HL-60 (cell line): Measurements from ENCODE around the gene SPINK2.

Source experiments
- POLR2AphosphoS5 ChIP-seq: IDR thresholded peaks from 2 replicates; pipeline ENCODE4 v1.6.1; 2012; ENCODE audit warnings: low read depth
- TF ChIP-seq, protein P1 (sequence below): IDR thresholded peaks from one replicate; pipeline ENCODE4 v1.5.1; 2011; ENCODE audit warnings: low read length, control low read depth, inconsistent platforms; ENCODE audit not compliant: insufficient read depth
- TF ChIP-seq, protein P2 (sequence below): IDR thresholded peaks from 2 replicates; pipeline ENCODE4 v1.6.1; 2012; ENCODE audit warnings: low read depth; ENCODE audit not compliant: insufficient replicate concordance

DNA sequence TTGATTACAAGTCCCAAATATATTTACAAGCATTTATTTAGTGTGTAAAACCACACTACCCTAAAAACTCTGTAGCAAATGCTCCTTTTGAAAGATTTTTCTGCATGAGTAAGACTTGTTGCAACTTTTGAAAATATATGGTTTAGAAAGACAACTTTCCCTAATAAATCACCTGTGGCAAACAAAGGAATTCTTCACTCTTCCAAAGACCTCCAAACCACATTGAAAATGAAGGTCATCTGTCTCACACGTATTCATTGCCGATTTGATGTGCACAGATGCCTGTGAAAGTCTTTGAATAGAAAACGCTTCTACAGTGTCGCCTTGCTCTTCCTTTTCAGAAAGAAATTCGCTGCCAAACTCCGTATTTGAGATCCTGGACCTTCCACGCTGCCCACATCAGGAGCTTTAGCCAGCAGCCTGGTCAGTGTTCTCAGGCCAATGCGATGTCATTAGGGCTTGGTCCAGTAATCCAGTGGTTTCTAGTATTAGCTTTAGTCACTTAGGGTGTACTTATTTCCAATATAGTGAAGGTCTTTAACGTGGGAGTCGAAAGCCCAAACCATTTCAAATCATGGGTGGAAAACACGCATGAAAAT lies 22.2 kb downstream of the SPINK2 start:
- TF ChIP-seq, protein P1, sequence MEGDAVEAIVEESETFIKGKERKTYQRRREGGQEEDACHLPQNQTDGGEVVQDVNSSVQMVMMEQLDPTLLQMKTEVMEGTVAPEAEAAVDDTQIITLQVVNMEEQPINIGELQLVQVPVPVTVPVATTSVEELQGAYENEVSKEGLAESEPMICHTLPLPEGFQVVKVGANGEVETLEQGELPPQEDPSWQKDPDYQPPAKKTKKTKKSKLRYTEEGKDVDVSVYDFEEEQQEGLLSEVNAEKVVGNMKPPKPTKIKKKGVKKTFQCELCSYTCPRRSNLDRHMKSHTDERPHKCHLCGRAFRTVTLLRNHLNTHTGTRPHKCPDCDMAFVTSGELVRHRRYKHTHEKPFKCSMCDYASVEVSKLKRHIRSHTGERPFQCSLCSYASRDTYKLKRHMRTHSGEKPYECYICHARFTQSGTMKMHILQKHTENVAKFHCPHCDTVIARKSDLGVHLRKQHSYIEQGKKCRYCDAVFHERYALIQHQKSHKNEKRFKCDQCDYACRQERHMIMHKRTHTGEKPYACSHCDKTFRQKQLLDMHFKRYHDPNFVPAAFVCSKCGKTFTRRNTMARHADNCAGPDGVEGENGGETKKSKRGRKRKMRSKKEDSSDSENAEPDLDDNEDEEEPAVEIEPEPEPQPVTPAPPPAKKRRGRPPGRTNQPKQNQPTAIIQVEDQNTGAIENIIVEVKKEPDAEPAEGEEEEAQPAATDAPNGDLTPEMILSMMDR = no peak
- no peak for TF ChIP-seq POLR2AphosphoS5
- TF ChIP-seq, protein P2, sequence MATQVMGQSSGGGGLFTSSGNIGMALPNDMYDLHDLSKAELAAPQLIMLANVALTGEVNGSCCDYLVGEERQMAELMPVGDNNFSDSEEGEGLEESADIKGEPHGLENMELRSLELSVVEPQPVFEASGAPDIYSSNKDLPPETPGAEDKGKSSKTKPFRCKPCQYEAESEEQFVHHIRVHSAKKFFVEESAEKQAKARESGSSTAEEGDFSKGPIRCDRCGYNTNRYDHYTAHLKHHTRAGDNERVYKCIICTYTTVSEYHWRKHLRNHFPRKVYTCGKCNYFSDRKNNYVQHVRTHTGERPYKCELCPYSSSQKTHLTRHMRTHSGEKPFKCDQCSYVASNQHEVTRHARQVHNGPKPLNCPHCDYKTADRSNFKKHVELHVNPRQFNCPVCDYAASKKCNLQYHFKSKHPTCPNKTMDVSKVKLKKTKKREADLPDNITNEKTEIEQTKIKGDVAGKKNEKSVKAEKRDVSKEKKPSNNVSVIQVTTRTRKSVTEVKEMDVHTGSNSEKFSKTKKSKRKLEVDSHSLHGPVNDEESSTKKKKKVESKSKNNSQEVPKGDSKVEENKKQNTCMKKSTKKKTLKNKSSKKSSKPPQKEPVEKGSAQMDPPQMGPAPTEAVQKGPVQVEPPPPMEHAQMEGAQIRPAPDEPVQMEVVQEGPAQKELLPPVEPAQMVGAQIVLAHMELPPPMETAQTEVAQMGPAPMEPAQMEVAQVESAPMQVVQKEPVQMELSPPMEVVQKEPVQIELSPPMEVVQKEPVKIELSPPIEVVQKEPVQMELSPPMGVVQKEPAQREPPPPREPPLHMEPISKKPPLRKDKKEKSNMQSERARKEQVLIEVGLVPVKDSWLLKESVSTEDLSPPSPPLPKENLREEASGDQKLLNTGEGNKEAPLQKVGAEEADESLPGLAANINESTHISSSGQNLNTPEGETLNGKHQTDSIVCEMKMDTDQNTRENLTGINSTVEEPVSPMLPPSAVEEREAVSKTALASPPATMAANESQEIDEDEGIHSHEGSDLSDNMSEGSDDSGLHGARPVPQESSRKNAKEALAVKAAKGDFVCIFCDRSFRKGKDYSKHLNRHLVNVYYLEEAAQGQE = no peak
